T-helper 1 cell (primary cell): ENCODE measurements around the gene BEAN1.
A peak's percentile ranks its signal among the peaks of the same experiment; 100 is the strongest.

Experiments used
- DNase-seq, 5 donors: peaks; one replicate each; pipeline ENCODE4 v3.0.0-alpha.2; 2012 to 2020

The BEAN1 gene

GRCh38 chr16:66395806-66396555 lies 31.1 kb upstream of the BEAN1 start:
- DNase-seq, result no peak

GRCh38 chr16:66397736-66398433 lies 29.2 kb upstream of the BEAN1 start:
- DNase-seq, result no peak

GRCh38 chr16:66399031-66399430 lies 28.1 kb upstream of the BEAN1 start:
- DNase-seq, result no peak

GRCh38 chr16:66399930-66400329 lies 27.2 kb upstream of the BEAN1 start:
- DNase-seq, result no peak

- DNase-seq, result no peak
Measured at GRCh38 chr16:66400503-66401380, 26.4 kb upstream of the BEAN1 start.

- DNase-seq, result no peak
Measured at GRCh38 chr16:66401610-66402009, 25.5 kb upstream of the BEAN1 start.

GRCh38 chr16:66402166-66402565 lies 24.9 kb upstream of the BEAN1 start:
- DNase-seq, result no peak

- DNase-seq, result no peak
Measured at GRCh38 chr16:66402591-66403230, 24.4 kb upstream of the BEAN1 start.

GRCh38 chr16:66403531-66404145 lies 23.5 kb upstream of the BEAN1 start:
- DNase-seq, result no peak

GRCh38 chr16:66405057-66405783 lies 21.9 kb upstream of the BEAN1 start:
- DNase-seq, result no peak

- DNase-seq, result peak; percentile 69 to 87 (median 77)
Measured at GRCh38 chr16:66406534-66407221, 20.4 kb upstream of the BEAN1 start.

GRCh38 chr16:66408163-66409048 lies 18.7 kb upstream of the BEAN1 start:
- peak in 1 of 5 donors; percentile 54 for DNase-seq

GRCh38 chr16:66409156-66409555 lies 17.9 kb upstream of the BEAN1 start:
- DNase-seq, result no peak

GRCh38 chr16:66412182-66412581 lies 14.9 kb upstream of the BEAN1 start:
- DNase-seq, result no peak

- DNase-seq, result no peak
Measured at GRCh38 chr16:66414891-66415290, 12.2 kb upstream of the BEAN1 start.

- no peak for DNase-seq
Measured at GRCh38 chr16:66416136-66416535, 11.0 kb upstream of the BEAN1 start.

- DNase-seq, result no peak
Measured at GRCh38 chr16:66416939-66417700, 10.0 kb upstream of the BEAN1 start.

- no peak for DNase-seq
Measured at GRCh38 chr16:66418165-66418962, 8.7 kb upstream of the BEAN1 start.
